ACC112 (cell line): Measurements from ENCODE around the gene CA10.

ENCODE experiments used
- H2AFZ ChIP-seq: fragments of 200-600 bp; sonication (generic); one replicate; pipeline ENCODE4 v1.6.0; 2017; ENCODE audit warnings: antibody characterized with exemption, low read length; ENCODE audit not compliant: unreplicated experiment
- H3K27ac ChIP-seq: fragments of 200-600 bp; sonication (generic); 2 replicates; pipeline ENCODE4 v1.5.1; 2014; ENCODE audit warnings: low read depth, mild to moderate bottlenecking, antibody characterized with exemption, low read length, moderate library complexity
- H3K27me3 ChIP-seq: fragments of 200-600 bp; sonication (generic); 2 replicates; pipeline ENCODE4 v1.6.1; 2014; ENCODE audit warnings: mild to moderate bottlenecking, antibody characterized with exemption, low read length, moderate library complexity, mixed read lengths; ENCODE audit not compliant: insufficient read depth
- H3K36me3 ChIP-seq: fragments of 200-600 bp; sonication (generic); 2 replicates; pipeline ENCODE4 v1.6.1; 2016; ENCODE audit warnings: mild to moderate bottlenecking, antibody characterized with exemption, low read length, moderate library complexity, mixed read lengths; ENCODE audit not compliant: insufficient read depth
- H3K4me1 ChIP-seq: fragments of 200-600 bp; sonication (generic); one replicate; pipeline ENCODE4 v1.6.1; 2016; ENCODE audit warnings: low read length, mixed read lengths; ENCODE audit not compliant: insufficient read depth, unreplicated experiment, control insufficient read depth
- H3K4me3 ChIP-seq: fragments of 200-600 bp; sonication (generic); 2 replicates; pipeline ENCODE4 v1.5.1; 2014; ENCODE audit warnings: mild to moderate bottlenecking, low read depth, low read length
- H3K79me2 ChIP-seq: fragments of 200-600 bp; sonication (generic); one replicate; pipeline ENCODE4 v1.6.0; 2016; ENCODE audit warnings: low read length; ENCODE audit not compliant: control insufficient read depth, unreplicated experiment, insufficient read depth

CA10 gene

GRCh38 chr17:51778842-51779241 is 379.7 kb downstream of the CA10 start:
- Histone ChIP-seq H3K27me3 (no peaks in the 10 kb centered on the region), H2AFZ (no peak overlapping the region), H3K79me2 (no peaks in the 10 kb centered on the region), H3K4me1 (no peaks in the 10 kb centered on the region), H3K4me3 (no peak overlapping the region), H3K27ac (no peak overlapping the region), H3K36me3 (no peaks in the 10 kb centered on the region)

GRCh38 chr17:51770027-51770759 is 388.3 kb downstream of the CA10 start:
- no peaks in the 10 kb centered on the region for H3K79me2 ChIP-seq
- H3K4me1 ChIP-seq, result no peaks in the 10 kb centered on the region
- no peak overlapping the region for H3K4me3 ChIP-seq
- no peak overlapping the region for H2AFZ ChIP-seq
- no peaks in the 10 kb centered on the region for H3K36me3 ChIP-seq
- no peak overlapping the region for H3K27ac ChIP-seq
- no peaks in the 10 kb centered on the region for H3K27me3 ChIP-seq

- Histone ChIP-seq H3K4me3 (no peak overlapping the region), H3K27me3 (no peaks in the 10 kb centered on the region), H3K79me2 (no peaks in the 10 kb centered on the region), H2AFZ (no peak overlapping the region), H3K36me3 (no peaks in the 10 kb centered on the region), H3K4me1 (no peaks in the 10 kb centered on the region), H3K27ac (no peak overlapping the region)
Observed at GRCh38 chr17:51769231-51769630, 389.3 kb downstream of the CA10 start.

DNA sequence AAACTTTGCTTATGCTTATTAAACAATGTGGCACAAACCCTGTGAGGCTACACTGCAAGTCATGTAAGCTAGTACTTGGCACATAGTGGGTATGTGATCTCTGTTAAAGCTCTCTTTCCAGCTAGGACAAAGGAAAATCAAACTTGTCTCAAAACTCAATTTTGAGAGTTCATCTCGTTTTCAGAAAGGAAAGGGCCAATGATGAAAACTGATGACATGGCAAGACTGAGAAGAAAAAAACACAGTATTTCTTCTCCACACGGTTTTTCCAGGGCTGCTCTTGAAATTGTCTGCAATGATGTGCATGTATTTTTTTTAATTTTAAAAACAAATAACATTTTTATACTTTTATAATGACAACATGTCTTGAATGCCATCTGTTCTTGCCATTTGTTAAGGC is 389.8 kb downstream of the CA10 start:
- Histone ChIP-seq H2AFZ (no peak overlapping the region), H3K27ac (no peak overlapping the region), H3K4me3 (no peak overlapping the region), H3K4me1 (no peaks in the 10 kb centered on the region), H3K79me2 (no peaks in the 10 kb centered on the region), H3K36me3 (no peaks in the 10 kb centered on the region), H3K27me3 (no peaks in the 10 kb centered on the region)

DNA sequence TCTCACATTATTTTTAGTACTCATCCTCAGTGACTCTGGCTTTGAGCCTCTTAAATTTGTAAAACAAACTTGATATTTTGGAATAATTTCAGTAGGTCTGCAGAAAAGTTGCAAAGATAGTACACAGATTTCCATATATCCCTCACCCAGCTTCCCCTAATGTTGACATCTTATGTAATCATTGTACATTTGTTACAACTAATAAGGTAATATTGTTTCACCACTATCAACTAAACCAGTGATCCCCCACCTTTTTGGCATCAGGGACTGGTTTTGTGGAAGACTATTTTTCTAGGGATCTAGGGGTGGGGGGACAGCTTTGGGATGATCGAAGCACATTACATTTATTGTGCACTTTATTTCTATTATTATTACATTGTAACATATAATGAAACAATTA is 391.2 kb downstream of the CA10 start:
- no peak overlapping the region for H3K4me3 ChIP-seq
- H3K27me3 ChIP-seq, result no peaks in the 10 kb centered on the region
- H3K36me3 ChIP-seq, result no peaks in the 10 kb centered on the region
- no peaks in the 10 kb centered on the region for H3K79me2 ChIP-seq
- no peak overlapping the region for H2AFZ ChIP-seq
- H3K27ac ChIP-seq, result no peak overlapping the region
- no peaks in the 10 kb centered on the region for H3K4me1 ChIP-seq

DNA sequence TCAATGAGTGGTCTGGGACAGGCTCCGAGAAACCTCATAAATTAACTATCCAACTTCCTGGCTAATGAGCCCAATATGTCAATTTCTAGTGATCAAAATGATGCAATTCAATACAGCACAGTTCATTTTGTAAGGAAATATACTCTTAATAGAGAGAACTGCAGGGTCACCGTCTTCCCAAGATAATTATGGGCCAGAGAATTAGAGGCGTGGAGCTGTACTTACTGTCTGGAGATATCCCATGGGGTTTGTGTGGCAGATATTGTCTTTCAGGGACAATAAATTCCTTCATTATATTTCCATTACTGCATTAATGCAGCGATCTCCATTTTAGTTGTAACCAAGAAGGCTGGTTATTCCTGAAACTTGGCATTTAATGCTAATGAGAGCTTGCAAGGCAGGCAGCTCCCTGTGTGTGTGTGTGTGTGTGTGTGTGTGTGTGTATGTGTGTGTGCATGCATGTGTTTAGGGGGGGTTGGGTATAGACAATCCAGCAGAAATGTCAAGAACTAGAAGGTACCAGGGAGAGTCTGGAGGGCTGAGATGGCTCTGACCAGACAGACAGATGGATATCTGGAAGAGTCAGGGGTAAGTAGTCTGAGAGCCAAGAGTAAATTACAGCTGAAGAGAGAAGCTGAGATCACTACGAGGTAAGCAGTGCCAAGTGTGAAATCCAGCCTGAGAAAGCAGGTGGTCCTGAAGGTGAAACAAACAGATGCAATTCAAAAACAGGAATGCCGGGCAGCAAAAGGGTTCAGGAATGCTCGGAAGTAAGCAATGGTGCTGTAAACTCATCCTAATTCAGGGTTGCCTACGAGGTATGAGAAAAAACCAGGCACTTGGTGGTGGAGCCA is 393.0 kb downstream of the CA10 start:
- Histone ChIP-seq H2AFZ (no peak overlapping the region), H3K4me3 (no peak overlapping the region), H3K36me3 (no peaks in the 10 kb centered on the region), H3K27me3 (no peaks in the 10 kb centered on the region), H3K27ac (no peak overlapping the region), H3K79me2 (no peaks in the 10 kb centered on the region), H3K4me1 (no peaks in the 10 kb centered on the region)

GRCh38 chr17:51764387-51764971 is 394.0 kb downstream of the CA10 start:
- no peak overlapping the region for H2AFZ ChIP-seq
- no peaks in the 10 kb centered on the region for H3K27me3 ChIP-seq
- no peak overlapping the region for H3K27ac ChIP-seq
- H3K4me3 ChIP-seq, result no peak overlapping the region
- no peaks in the 10 kb centered on the region for H3K36me3 ChIP-seq
- H3K79me2 ChIP-seq, result no peaks in the 10 kb centered on the region
- no peaks in the 10 kb centered on the region for H3K4me1 ChIP-seq

GRCh38 chr17:51763058-51763457 is 395.5 kb downstream of the CA10 start:
- Histone ChIP-seq H3K4me3 (no peak overlapping the region), H3K36me3 (no peaks in the 10 kb centered on the region), H3K4me1 (no peaks in the 10 kb centered on the region), H3K27me3 (no peaks in the 10 kb centered on the region), H2AFZ (no peak overlapping the region), H3K27ac (no peak overlapping the region), H3K79me2 (no peaks in the 10 kb centered on the region)

- H3K79me2 ChIP-seq, result no peaks in the 10 kb centered on the region
- H3K36me3 ChIP-seq, result no peaks in the 10 kb centered on the region
- no peak overlapping the region for H3K4me3 ChIP-seq
- no peak overlapping the region for H2AFZ ChIP-seq
- H3K27me3 ChIP-seq, result no peaks in the 10 kb centered on the region
- no peak overlapping the region for H3K27ac ChIP-seq
- no peaks in the 10 kb centered on the region for H3K4me1 ChIP-seq
Observed at GRCh38 chr17:51761105-51761504, 397.4 kb downstream of the CA10 start.

- no peak overlapping the region for H3K27ac ChIP-seq
- no peaks in the 10 kb centered on the region for H3K27me3 ChIP-seq
- no peaks in the 10 kb centered on the region for H3K36me3 ChIP-seq
- no peaks in the 10 kb centered on the region for H3K79me2 ChIP-seq
- H3K4me1 ChIP-seq, result no peaks in the 10 kb centered on the region
- H2AFZ ChIP-seq, result no peak overlapping the region
- H3K4me3 ChIP-seq, result no peak overlapping the region
Observed at GRCh38 chr17:51759260-51759659, 399.3 kb downstream of the CA10 start.
